Neuronal stem cell (in vitro differentiated cells): ENCODE results near the gene TCN1.

ENCODE experiments used
- DNase-seq: peaks from one replicate; pipeline ENCODE4 v3.0.0-alpha.2; 2013; ENCODE audit warnings: low spot score
- H2AFZ ChIP-seq: one replicate; pipeline ENCODE4 v1.6.1; 2013; ENCODE audit warnings: mild to moderate bottlenecking, low read length, inconsistent platforms
- H2AK5ac ChIP-seq: 2 replicates; pipeline ENCODE4 v1.6.1; 2013; ENCODE audit warnings: low read depth, mild to moderate bottlenecking, inconsistent platforms, low read length, moderate library complexity, mixed read lengths
- H2BK120ac ChIP-seq: 2 replicates; pipeline ENCODE4 v1.6.1; 2013; ENCODE audit warnings: low read depth, mild to moderate bottlenecking, inconsistent platforms, low read length, moderate library complexity, mixed read lengths
- H2BK12ac ChIP-seq: one replicate; pipeline ENCODE4 v1.6.1; 2013; ENCODE audit warnings: low read length, inconsistent platforms
- H2BK15ac ChIP-seq: 2 replicates; pipeline ENCODE4 v1.6.1; 2013; ENCODE audit warnings: mild to moderate bottlenecking, low read length, inconsistent platforms, mixed read lengths
- H2BK5ac ChIP-seq: one replicate; pipeline ENCODE4 v1.6.1; 2013; ENCODE audit warnings: inconsistent platforms, mild to moderate bottlenecking, low read length, moderate library complexity
- H3K14ac ChIP-seq: one replicate; pipeline ENCODE4 v1.6.1; 2013; ENCODE audit warnings: low read length, inconsistent platforms
- H3K18ac ChIP-seq: 2 replicates; pipeline ENCODE4 v1.6.1; 2013; ENCODE audit warnings: low read length, inconsistent platforms
- H3K23ac ChIP-seq: 2 replicates; pipeline ENCODE4 v1.6.1; 2013; ENCODE audit warnings: low read depth, mild to moderate bottlenecking, mixed read lengths, low read length, inconsistent platforms; ENCODE audit not compliant: poor library complexity
- H3K27ac ChIP-seq: replicated peaks from 3 replicates; pipeline ENCODE4 v1.5.1; 2013; ENCODE audit warnings: low read length, inconsistent platforms
- H3K27me3 ChIP-seq, 3 experiments: 2 replicates each; pipeline ENCODE4 v1.6.1; 2013; ENCODE audit warnings: low read length in 3 of 3, mild to moderate bottlenecking in 2 of 3, inconsistent platforms in 1 of 3, low read depth in 1 of 3, mixed read lengths in 1 of 3, moderate library complexity in 1 of 3; ENCODE audit not compliant: control insufficient read depth in 3 of 3, insufficient read depth in 3 of 3
- H3K36me3 ChIP-seq, 2 donors: replicated peaks in 1 of 2; 2 replicates each; pipeline ENCODE4 v1.6.1; 2013; ENCODE audit warnings: low read length in 2 of 2; ENCODE audit not compliant: control insufficient read depth in 2 of 2, insufficient read depth in 2 of 2
- H3K4ac ChIP-seq: 2 replicates; pipeline ENCODE4 v1.6.1; 2013; ENCODE audit warnings: inconsistent platforms, mild to moderate bottlenecking, low read length, moderate library complexity
- H3K4me1 ChIP-seq, 2 donors: 1 replicate in 1 of 2; 2 replicates in 1 of 2; pipeline ENCODE4 v1.6.1; 2013; ENCODE audit warnings: low read length in 2 of 2, low read depth in 1 of 2; ENCODE audit not compliant: control insufficient read depth in 2 of 2, insufficient read depth in 1 of 2
- H3K4me2 ChIP-seq: one replicate; pipeline ENCODE4 v1.6.1; 2013; ENCODE audit warnings: mild to moderate bottlenecking, low read length, inconsistent platforms; ENCODE audit not compliant: insufficient read depth, poor library complexity, severe bottlenecking
- H3K4me3 ChIP-seq, 2 donors: 2 replicates each; pipeline ENCODE4 v1.5.1; 2013; ENCODE audit warnings: low read length in 2 of 2, mild to moderate bottlenecking in 2 of 2, inconsistent platforms in 1 of 2, moderate library complexity in 1 of 2
- H3K79me1 ChIP-seq: one replicate; pipeline ENCODE4 v1.6.1; 2013; ENCODE audit warnings: low read depth, mild to moderate bottlenecking, inconsistent platforms, low read length, moderate library complexity
- H3K9ac ChIP-seq: one replicate; pipeline ENCODE4 v1.6.1; 2013; ENCODE audit warnings: mild to moderate bottlenecking, low read depth, low read length, inconsistent platforms; ENCODE audit not compliant: poor library complexity
- H3K9me3 ChIP-seq, 2 donors: replicated peaks in 1 of 2; 2 replicates each; pipeline versions ENCODE3 to v1.6.1; 2013; ENCODE audit warnings: low read length in 2 of 2, mild to moderate bottlenecking in 2 of 2, inconsistent platforms in 1 of 2, low read depth in 1 of 2, mixed read lengths in 1 of 2, moderate library complexity in 1 of 2; ENCODE audit not compliant: control insufficient read depth in 2 of 2, insufficient read depth in 1 of 2
- H4K8ac ChIP-seq: one replicate; pipeline ENCODE4 v1.6.1; 2013; ENCODE audit warnings: low read depth, mild to moderate bottlenecking, inconsistent platforms, low read length, moderate library complexity
- H4K91ac ChIP-seq: one replicate; pipeline ENCODE4 v1.6.1; 2013; ENCODE audit warnings: low read length, low read depth, mild to moderate bottlenecking, inconsistent platforms; ENCODE audit not compliant: poor library complexity
- WGBS, 2 donors: extraction: QIAGEN DNeasy Blood & Tissue Kit; methylation state at CpG; one replicate each; pipeline ENCODE4 v1.1.7; 2013; ENCODE audit warnings: missing lambda C conversion rate in 2 of 2, mixed read lengths in 1 of 2; ENCODE audit not compliant: insufficient read length in 2 of 2, insufficient replicate concordance in 1 of 2; ENCODE audit errors: extremely low coverage in 2 of 2; 5-methylcytosine and 5-hydroxymethylcytosine counted together

TCN1 gene

DNA sequence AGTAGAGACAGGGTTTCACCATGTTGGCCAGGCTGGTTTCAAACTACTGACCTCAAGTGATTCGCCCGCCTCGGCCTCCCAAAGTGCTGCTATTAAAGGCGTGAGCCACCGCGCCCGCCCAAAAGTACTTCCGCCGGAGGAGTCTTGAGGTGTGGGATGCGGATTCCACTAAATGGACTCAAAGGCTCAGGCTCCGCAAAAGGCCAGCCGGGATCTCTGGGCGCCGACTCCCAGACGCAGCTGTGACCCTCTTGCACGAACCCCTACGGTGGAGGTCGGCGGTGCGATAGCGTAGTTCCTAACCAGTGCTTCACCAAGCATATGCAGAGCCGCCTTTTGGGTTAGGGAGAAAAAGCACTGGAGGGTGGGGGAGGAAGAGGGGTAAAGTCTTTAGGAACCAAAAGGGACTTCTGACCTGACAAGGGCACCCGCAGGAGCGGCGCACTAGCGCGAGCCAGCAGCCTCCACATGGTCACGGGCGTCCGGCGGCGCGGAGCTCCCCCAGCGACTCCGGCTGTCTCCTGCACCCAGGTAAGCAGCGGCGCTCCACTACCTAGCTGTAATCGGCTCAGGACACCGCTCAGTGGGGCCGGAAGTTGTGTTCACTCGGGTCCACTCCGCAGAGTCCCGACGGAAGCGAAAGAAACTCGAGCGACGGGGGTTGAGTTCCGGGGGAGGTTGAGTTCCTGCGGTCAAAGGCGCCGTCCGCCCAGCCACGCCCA lies 55.9 kb downstream of the TCN1 start, which contains the start of gene MRPL16:
MRPL16 (minus strand) TSS at position 590 of the 722 bp plus-strand sequence; CDS start at position 470, 120 bp downstream.
- H3K4me1 ChIP-seq = peaks cover 0 to 2% of the 10 kb centered on the region in 2 donors
- peak within 1 kb of the TSS; percentile 65 for H3K4me2 ChIP-seq
- H2BK12ac ChIP-seq = no peak within 1 kb of the TSS
- no peak within 1 kb of the TSS for H2BK15ac ChIP-seq
- H2BK120ac ChIP-seq = no peak within 1 kb of the TSS
- H2AK5ac ChIP-seq = no peak within 1 kb of the TSS
- H4K91ac ChIP-seq = no peak within 1 kb of the TSS
- H2AFZ ChIP-seq = peak within 1 kb of the TSS; percentile 94
- H3K4ac ChIP-seq = no peak within 1 kb of the TSS
- H4K8ac ChIP-seq = no peak within 1 kb of the TSS
- peak within 1 kb of the TSS; percentile 72 to 83 for H3K4me3 ChIP-seq
- H3K36me3 ChIP-seq = peaks cover 13 to 36% of the 10 kb centered on the region in 2 donors
- peak within 1 kb of the TSS; percentile 90 for H3K9ac ChIP-seq
- DNase-seq = peak; percentile 83
- peak within 1 kb of the TSS; percentile 88 for H3K18ac ChIP-seq
- H3K27me3 ChIP-seq = peaks cover 0 to 5% (median 0%) of the 10 kb centered on the region in 3 experiments
- no peaks in the 10 kb centered on the region for H3K9me3 ChIP-seq
- no CpG with 5 or more reads among the region's 54 CpGs for WGBS, 2 donors
- H2BK5ac ChIP-seq = no peak within 1 kb of the TSS
- H3K79me1 ChIP-seq = peaks cover 4% of the 10 kb centered on the region
- no peak within 1 kb of the TSS for H3K27ac ChIP-seq
- H3K23ac ChIP-seq = peak within 1 kb of the TSS; percentile 20
- peak within 1 kb of the TSS; percentile 39 for H3K14ac ChIP-seq

DNA sequence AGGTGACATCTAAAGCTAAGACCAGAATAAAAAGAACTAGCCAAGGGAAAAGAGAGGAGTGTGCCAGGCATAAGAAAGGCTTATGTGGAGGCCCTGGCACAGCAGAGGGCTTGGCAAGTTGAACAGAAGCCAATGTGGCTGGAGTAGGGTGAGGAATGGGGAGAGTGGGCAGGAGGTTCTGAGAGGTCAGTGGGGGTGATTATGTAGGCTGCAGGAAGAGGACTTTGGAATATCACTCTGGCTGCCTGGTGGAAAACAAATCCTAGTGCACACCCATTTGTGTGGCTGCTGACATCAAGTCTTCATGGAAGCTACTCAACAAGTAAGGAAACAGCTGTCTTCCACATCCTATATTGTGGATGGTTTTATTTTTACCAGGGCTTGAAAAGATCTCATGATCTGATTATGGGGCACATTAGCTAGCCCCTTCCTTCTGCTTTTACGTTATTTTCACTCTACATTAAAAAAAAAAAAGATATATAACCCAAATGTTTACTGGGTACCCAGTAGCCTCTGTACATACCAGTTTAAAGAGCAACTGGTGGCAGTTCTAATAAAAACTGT lies 59.2 kb downstream of the TCN1 start:
- Histone ChIP-seq H3K36me3 (peaks cover 15 to 40% of the 10 kb centered on the region in 2 donors), H2BK15ac (no peak overlapping the region), H3K4me2 (no peak overlapping the region), H2BK120ac (no peak overlapping the region), H4K91ac (no peak overlapping the region), H2BK12ac (no peak overlapping the region), H3K18ac (no peak overlapping the region), H3K4ac (no peak overlapping the region), H2AK5ac (no peak overlapping the region), H3K79me1 (peaks cover 4% of the 10 kb centered on the region), H4K8ac (no peak overlapping the region), H2BK5ac (no peak overlapping the region), H3K9ac (no peak overlapping the region), H3K23ac (no peak overlapping the region), H3K14ac (no peak overlapping the region), H3K27me3 (no peaks in the 10 kb centered on the region), H2AFZ (no peak overlapping the region), H3K4me1 (peaks cover 0 to 2% of the 10 kb centered on the region in 2 donors), H3K27ac (no peak overlapping the region), H3K9me3 (no peaks in the 10 kb centered on the region), H3K4me3 (no peak overlapping the region)
- no peak for DNase-seq
- WGBS, 2 donors = no CpG with 5 or more reads among the region's 1 CpG

DNA sequence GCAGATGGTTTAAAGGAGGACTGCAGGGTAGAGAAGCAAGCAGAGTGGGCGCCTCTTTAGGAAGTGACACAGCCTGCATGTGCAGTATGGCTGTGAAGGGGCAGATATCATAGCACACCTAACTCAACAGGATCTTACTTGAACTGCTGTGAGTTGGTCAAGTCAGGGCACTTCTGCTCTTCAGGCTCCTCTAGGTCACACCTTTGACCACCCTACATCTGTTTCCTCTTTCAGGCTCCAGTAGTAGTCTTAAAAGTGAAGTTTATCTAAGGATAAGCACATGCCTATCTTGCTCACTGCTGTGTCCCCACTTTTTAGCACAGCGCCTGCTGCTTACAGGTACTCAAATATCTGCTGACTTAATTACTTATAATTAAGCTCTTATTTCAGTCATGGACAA lies 62.2 kb downstream of the TCN1 start:
- no peak overlapping the region for H3K18ac ChIP-seq
- H2BK12ac ChIP-seq = no peak overlapping the region
- H3K4me3 ChIP-seq = no peak overlapping the region
- no peak overlapping the region for H3K23ac ChIP-seq
- WGBS, 2 donors = no CpG with 5 or more reads among the region's 2 CpGs
- no peak overlapping the region for H4K8ac ChIP-seq
- H3K4me1 ChIP-seq = no peaks in the 10 kb centered on the region
- H3K14ac ChIP-seq = no peak overlapping the region
- peaks cover 15 to 40% of the 10 kb centered on the region in 2 donors for H3K36me3 ChIP-seq
- no peaks in the 10 kb centered on the region for H3K9me3 ChIP-seq
- no peak for DNase-seq
- H3K79me1 ChIP-seq = peaks cover 2% of the 10 kb centered on the region
- H4K91ac ChIP-seq = no peak overlapping the region
- H2AK5ac ChIP-seq = no peak overlapping the region
- H3K27me3 ChIP-seq = no peaks in the 10 kb centered on the region
- H2BK15ac ChIP-seq = no peak overlapping the region
- H3K4ac ChIP-seq = no peak overlapping the region
- H2BK120ac ChIP-seq = no peak overlapping the region
- H2BK5ac ChIP-seq = no peak overlapping the region
- no peak overlapping the region for H3K9ac ChIP-seq
- H2AFZ ChIP-seq = no peak overlapping the region
- no peak overlapping the region for H3K27ac ChIP-seq
- no peak overlapping the region for H3K4me2 ChIP-seq
